ENCODE measurements around the gene ME3.
A peak's percentile ranks its signal among the peaks of the same experiment; 100 is the strongest.

Gene ME3

DNA sequence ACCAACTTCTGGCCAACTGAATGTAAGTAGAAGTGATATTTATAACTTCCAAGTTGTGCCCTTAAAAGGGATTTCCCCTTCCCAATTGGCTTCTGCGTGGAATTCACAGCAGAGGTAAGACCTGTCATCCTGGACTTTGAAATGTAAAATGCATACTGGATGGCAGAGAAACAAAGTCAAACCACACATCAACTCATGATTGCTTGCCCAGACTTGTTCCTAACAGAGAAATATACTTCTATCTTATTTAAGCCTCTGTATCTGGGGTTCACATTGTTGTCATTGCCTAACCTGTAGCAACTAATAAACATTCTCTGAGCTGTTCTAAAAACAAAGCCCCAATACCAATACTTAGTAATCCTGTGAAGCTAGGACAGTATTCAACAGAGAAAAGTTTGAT, 6.2 kb downstream of the ME3 start:
- DNase-seq = no peak
- Histone ChIP-seq H3K36me3 (no peaks in the 10 kb centered on the region), H3K27ac (peak overlapping the region in 1 of 2 donors; percentile 45), H3K27me3 (no peaks in the 10 kb centered on the region), H3K9me3 (no peaks in the 10 kb centered on the region), H3K4me3 (no peak overlapping the region), H3K4me1 (peaks cover 0 to 65% (median 24%) of the 10 kb centered on the region in 4 donors)
- TF ChIP-seq, protein P1, sequence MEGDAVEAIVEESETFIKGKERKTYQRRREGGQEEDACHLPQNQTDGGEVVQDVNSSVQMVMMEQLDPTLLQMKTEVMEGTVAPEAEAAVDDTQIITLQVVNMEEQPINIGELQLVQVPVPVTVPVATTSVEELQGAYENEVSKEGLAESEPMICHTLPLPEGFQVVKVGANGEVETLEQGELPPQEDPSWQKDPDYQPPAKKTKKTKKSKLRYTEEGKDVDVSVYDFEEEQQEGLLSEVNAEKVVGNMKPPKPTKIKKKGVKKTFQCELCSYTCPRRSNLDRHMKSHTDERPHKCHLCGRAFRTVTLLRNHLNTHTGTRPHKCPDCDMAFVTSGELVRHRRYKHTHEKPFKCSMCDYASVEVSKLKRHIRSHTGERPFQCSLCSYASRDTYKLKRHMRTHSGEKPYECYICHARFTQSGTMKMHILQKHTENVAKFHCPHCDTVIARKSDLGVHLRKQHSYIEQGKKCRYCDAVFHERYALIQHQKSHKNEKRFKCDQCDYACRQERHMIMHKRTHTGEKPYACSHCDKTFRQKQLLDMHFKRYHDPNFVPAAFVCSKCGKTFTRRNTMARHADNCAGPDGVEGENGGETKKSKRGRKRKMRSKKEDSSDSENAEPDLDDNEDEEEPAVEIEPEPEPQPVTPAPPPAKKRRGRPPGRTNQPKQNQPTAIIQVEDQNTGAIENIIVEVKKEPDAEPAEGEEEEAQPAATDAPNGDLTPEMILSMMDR (IDR thresholded peaks at IDR 0.05) = no peak
- intact Hi-C loops (cut with DNase I; ENCODE audit: low total_unique reads) = no loop called here

DNA sequence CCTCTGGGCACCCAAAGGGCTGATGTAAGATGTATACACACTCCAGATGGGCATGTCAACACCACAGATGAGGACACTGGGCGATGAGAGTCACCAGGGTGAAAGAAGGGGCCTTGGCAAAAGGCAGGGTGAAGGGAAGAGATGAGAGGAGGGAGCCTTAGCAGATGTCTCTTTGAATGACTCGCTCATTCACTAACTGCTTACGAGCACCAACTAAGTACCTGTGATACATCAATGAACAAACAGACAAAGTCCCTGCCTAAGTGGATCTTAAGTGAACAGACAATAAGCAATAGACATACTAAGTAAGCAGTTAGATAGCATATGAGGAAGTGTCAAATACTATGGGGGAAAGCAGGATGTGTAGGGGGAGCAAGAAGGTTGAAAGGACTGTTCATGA, 7.5 kb downstream of the ME3 start:
- no peak overlapping the region for H3K4me3 ChIP-seq
- intact Hi-C loops (cut with DNase I; ENCODE audit: low total_unique reads) = no loop called here
- peak overlapping the region; percentile 54 to 67 for H3K27ac ChIP-seq

DNA sequence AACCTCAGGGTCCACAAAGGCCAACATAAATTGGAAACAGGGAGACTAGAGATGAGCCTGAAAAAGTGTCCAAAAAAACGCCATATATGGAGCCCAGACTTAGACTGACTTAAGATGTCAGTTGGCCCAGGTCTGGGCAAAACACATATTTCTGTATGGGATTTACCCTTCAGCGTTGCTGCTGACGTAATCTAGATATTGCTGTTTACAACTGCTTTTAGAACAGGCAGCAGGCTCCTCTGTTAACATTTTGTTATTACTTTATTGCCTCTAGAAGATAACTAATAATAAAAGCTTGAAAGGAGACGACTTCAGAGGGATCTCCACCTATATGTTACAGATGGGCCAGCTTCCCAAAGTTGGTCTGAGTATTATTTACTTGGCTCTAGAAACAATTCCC, 8.7 kb downstream of the ME3 start:
- peaks cover 0 to 60% (median 13%) of the 10 kb centered on the region in 4 donors for H3K4me1 ChIP-seq
- H3K27ac ChIP-seq = peak overlapping the region; percentile 54 to 67
- H3K27me3 ChIP-seq = no peaks in the 10 kb centered on the region
- DNase-seq = no peak
- TF ChIP-seq, protein P1 (IDR thresholded peaks at IDR 0.05) = no peak
- no peaks in the 10 kb centered on the region for H3K9me3 ChIP-seq
- H3K4me3 ChIP-seq = no peak overlapping the region
- H3K36me3 ChIP-seq = no peaks in the 10 kb centered on the region
- intact Hi-C loops (cut with DNase I; ENCODE audit: low total_unique reads) = no loop called here

More for the DNA sequence above, 7.5 kb downstream of the ME3 start:
- no peaks in the 10 kb centered on the region for H3K36me3 ChIP-seq
- DNase-seq = no peak
- H3K9me3 ChIP-seq = no peaks in the 10 kb centered on the region
- TF ChIP-seq, protein P1 (IDR thresholded peaks at IDR 0.05) = no peak
- peaks cover 0 to 60% (median 20%) of the 10 kb centered on the region in 4 donors for H3K4me1 ChIP-seq
- H3K27me3 ChIP-seq = no peaks in the 10 kb centered on the region

DNA sequence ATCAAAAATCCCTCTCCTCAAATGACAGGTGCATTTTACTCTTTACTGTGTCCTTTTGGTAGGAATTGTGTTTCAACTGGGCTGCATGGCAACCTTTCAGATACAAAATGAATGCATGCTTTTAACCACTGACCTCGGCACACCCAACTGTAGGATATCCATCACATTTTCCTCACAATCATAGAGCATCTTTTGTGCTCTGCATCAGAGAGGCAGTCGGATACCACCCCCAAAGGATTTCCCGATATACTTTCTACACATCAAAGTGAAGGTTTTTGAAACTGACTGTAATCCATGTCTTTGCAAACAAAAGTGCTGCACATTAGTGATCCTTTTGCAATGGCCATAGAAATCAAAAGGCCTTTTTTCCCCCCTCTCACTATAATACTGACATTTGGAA, 9.1 kb downstream of the ME3 start:
- Histone ChIP-seq H3K27me3 (no peaks in the 10 kb centered on the region), H3K27ac (peak overlapping the region; percentile 54 to 67), H3K36me3 (no peaks in the 10 kb centered on the region), H3K4me1 (peaks cover 0 to 62% (median 16%) of the 10 kb centered on the region in 4 donors), H3K4me3 (no peak overlapping the region), H3K9me3 (no peaks in the 10 kb centered on the region)
- TF ChIP-seq, protein P1 (IDR thresholded peaks at IDR 0.05) = no peak
- intact Hi-C loops (cut with DNase I; ENCODE audit: low total_unique reads) = no loop called here
- no peak for DNase-seq

DNA sequence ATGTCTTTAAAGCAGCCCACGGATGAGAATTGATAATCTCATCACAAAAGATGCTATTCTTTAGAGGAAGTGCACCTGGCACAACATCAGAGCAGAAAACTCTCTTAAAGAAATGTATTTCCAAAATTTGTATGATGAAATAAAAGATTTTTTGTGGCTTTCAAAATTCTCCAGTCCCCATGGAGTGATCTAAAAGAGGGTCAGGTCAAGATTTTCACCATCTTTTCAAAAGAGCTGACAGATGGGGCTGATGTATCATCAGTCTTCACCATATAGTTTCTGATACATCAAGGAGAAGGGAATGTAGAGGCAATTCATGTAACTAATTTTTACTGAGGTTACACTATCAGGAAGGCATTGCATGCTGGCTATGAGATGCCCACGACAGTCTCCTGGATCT, 11.7 kb downstream of the ME3 start:
- peaks cover 0 to 57% (median 18%) of the 10 kb centered on the region in 4 donors for H3K4me1 ChIP-seq
- no peak overlapping the region for H3K4me3 ChIP-seq
- intact Hi-C loops (cut with DNase I; ENCODE audit: low total_unique reads) = no loop called here
- peak overlapping the region; percentile 65 to 67 for H3K27ac ChIP-seq
- DNase-seq = no peak
- TF ChIP-seq, protein P1 (IDR thresholded peaks at IDR 0.05) = no peak
- H3K9me3 ChIP-seq = no peaks in the 10 kb centered on the region
- H3K36me3 ChIP-seq = no peaks in the 10 kb centered on the region
- H3K27me3 ChIP-seq = no peaks in the 10 kb centered on the region

DNA sequence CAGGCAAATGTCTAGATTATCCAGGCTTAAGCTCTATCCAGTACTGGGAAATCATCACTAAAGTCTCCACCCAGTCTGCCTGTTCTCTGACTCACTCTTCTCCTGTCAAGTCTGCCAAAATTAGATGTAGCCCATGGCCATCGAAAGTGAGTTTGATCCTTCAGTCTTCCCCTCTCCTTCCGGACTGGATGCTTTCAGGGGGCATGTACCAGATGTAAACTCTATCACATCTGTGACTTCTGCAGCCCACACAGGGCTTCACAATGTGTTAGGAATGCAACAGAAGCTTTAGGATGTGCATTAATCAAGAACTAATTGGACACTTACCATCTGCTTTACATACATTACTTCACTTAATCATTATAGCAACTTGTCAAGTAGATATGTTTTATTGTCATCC, 12.3 kb downstream of the ME3 start:
- peaks cover 0 to 57% (median 18%) of the 10 kb centered on the region in 4 donors for H3K4me1 ChIP-seq
- peak overlapping the region; percentile 65 to 67 for H3K27ac ChIP-seq
- no peak overlapping the region for H3K4me3 ChIP-seq
- intact Hi-C loops (cut with DNase I; ENCODE audit: low total_unique reads) = no loop called here
- no peaks in the 10 kb centered on the region for H3K36me3 ChIP-seq
- no peaks in the 10 kb centered on the region for H3K27me3 ChIP-seq
- TF ChIP-seq, protein P1 (IDR thresholded peaks at IDR 0.05) = no peak
- no peak for DNase-seq
- H3K9me3 ChIP-seq = no peaks in the 10 kb centered on the region
